ENCODE data around the gene MAP3K3. TPM values are rescaled to one million over a fixed set of nuclear protein-coding genes. Genes with fewer than 3 reads are reported as not detected.

Gene MAP3K3
- total and polyA plus RNA-seq, 2 experiments from 2014 or later = 6.1 to 24.6 TPM

DNA sequence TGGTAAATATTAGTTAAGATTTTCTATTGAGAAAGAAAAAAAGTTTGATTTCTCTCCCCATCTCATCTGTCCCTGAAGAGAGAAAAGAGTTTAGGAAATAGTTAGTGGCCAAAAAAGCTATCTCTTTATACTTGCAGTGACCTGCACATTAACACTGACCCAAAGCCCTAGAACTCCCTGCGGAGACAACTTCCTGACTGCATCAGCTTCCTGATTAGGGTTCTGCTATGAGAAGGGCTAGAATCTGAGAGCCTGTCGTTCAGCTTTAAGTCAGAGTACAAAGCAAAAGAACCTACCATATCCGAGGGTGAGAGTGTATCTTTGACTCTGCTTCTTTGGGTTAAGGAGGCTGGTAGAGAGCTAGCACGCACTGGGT is 53.0 kb downstream of the MAP3K3 start:
- H3K9me3 Mint-ChIP-seq = no peaks in the 10 kb centered on the region
- H3K27me3 Mint-ChIP-seq (ENCODE audit: insufficient read depth, low read depth, poor library complexity) = no peaks in the 10 kb centered on the region
- Histone ChIP-seq H3K36me3 (ENCODE audit: insufficient read depth) (no peaks in the 10 kb centered on the region), H3K27me3 (ENCODE audit: insufficient read depth) (no peaks in the 10 kb centered on the region), H3K27ac (ENCODE audit: low read depth) (peak overlapping the region; percentile 84), H4K20me1 (replicated peaks; ENCODE audit: insufficient read depth) (peaks cover 3% of the 10 kb centered on the region; the same call in 1 of the 2 replicates), H3K4me1 (ENCODE audit: insufficient read depth) (peaks cover 34% of the 10 kb centered on the region), H2AFZ (no peak overlapping the region), H3K9me2 (ENCODE audit: insufficient read depth) (no peaks in the 10 kb centered on the region), H3K4me2 (peak overlapping the region; percentile 58), H3K4me3 (no peak overlapping the region; the same call in 1 of the 2 replicates), H3K79me2 (replicated peaks; ENCODE audit: insufficient read depth) (no peaks in the 10 kb centered on the region), H3F3A (replicated peaks; ENCODE audit: low read depth) (no peaks in the 10 kb centered on the region)
- H3K4me3 Mint-ChIP-seq = 0 out of 3 replicates have a peak overlapping the region, but pooled peaks have one; percentile 20
- ATAC-seq (peak; percentile 43), DNase-seq (ENCODE audit: low spot score) (peak; percentile 68)
- TF ChIP-seq EZH2 (IDR thresholded peaks at IDR 0.05; ENCODE audit: low read depth, unreplicated experiment) (no peak), NANOG (IDR thresholded peaks at IDR 0.05; ENCODE audit: borderline replicate concordance) (no peak), EZH2phosphoT487 (IDR thresholded peaks at IDR 0.05; ENCODE audit: unreplicated experiment) (no peak), STAT1 (IDR thresholded peaks at IDR 0.05; ENCODE audit: unreplicated experiment) (no peak), POLR2AphosphoS5 (IDR thresholded peaks at IDR 0.05; ENCODE audit: low read depth) (no peak), CREB1 (CRISPR knock-in tag; IDR thresholded peaks at IDR 0.05; ENCODE audit: low read depth) (no peak), ZNF331 (CRISPR knock-in tag; IDR thresholded peaks at IDR 0.05; ENCODE audit: low read depth) (no peak), ZNF114 (CRISPR knock-in tag; IDR thresholded peaks at IDR 0.05) (no peak)
- TF ChIP-seq, protein P1, sequence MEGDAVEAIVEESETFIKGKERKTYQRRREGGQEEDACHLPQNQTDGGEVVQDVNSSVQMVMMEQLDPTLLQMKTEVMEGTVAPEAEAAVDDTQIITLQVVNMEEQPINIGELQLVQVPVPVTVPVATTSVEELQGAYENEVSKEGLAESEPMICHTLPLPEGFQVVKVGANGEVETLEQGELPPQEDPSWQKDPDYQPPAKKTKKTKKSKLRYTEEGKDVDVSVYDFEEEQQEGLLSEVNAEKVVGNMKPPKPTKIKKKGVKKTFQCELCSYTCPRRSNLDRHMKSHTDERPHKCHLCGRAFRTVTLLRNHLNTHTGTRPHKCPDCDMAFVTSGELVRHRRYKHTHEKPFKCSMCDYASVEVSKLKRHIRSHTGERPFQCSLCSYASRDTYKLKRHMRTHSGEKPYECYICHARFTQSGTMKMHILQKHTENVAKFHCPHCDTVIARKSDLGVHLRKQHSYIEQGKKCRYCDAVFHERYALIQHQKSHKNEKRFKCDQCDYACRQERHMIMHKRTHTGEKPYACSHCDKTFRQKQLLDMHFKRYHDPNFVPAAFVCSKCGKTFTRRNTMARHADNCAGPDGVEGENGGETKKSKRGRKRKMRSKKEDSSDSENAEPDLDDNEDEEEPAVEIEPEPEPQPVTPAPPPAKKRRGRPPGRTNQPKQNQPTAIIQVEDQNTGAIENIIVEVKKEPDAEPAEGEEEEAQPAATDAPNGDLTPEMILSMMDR (conservative IDR thresholded peaks at IDR 0.05; ENCODE audit: low read depth in 2 of 2) = no peak
- TF ChIP-seq, protein P2, sequence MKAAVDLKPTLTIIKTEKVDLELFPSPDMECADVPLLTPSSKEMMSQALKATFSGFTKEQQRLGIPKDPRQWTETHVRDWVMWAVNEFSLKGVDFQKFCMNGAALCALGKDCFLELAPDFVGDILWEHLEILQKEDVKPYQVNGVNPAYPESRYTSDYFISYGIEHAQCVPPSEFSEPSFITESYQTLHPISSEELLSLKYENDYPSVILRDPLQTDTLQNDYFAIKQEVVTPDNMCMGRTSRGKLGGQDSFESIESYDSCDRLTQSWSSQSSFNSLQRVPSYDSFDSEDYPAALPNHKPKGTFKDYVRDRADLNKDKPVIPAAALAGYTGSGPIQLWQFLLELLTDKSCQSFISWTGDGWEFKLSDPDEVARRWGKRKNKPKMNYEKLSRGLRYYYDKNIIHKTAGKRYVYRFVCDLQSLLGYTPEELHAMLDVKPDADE (IDR thresholded peaks at IDR 0.05) = no peak
- TF ChIP-seq, protein P3, sequence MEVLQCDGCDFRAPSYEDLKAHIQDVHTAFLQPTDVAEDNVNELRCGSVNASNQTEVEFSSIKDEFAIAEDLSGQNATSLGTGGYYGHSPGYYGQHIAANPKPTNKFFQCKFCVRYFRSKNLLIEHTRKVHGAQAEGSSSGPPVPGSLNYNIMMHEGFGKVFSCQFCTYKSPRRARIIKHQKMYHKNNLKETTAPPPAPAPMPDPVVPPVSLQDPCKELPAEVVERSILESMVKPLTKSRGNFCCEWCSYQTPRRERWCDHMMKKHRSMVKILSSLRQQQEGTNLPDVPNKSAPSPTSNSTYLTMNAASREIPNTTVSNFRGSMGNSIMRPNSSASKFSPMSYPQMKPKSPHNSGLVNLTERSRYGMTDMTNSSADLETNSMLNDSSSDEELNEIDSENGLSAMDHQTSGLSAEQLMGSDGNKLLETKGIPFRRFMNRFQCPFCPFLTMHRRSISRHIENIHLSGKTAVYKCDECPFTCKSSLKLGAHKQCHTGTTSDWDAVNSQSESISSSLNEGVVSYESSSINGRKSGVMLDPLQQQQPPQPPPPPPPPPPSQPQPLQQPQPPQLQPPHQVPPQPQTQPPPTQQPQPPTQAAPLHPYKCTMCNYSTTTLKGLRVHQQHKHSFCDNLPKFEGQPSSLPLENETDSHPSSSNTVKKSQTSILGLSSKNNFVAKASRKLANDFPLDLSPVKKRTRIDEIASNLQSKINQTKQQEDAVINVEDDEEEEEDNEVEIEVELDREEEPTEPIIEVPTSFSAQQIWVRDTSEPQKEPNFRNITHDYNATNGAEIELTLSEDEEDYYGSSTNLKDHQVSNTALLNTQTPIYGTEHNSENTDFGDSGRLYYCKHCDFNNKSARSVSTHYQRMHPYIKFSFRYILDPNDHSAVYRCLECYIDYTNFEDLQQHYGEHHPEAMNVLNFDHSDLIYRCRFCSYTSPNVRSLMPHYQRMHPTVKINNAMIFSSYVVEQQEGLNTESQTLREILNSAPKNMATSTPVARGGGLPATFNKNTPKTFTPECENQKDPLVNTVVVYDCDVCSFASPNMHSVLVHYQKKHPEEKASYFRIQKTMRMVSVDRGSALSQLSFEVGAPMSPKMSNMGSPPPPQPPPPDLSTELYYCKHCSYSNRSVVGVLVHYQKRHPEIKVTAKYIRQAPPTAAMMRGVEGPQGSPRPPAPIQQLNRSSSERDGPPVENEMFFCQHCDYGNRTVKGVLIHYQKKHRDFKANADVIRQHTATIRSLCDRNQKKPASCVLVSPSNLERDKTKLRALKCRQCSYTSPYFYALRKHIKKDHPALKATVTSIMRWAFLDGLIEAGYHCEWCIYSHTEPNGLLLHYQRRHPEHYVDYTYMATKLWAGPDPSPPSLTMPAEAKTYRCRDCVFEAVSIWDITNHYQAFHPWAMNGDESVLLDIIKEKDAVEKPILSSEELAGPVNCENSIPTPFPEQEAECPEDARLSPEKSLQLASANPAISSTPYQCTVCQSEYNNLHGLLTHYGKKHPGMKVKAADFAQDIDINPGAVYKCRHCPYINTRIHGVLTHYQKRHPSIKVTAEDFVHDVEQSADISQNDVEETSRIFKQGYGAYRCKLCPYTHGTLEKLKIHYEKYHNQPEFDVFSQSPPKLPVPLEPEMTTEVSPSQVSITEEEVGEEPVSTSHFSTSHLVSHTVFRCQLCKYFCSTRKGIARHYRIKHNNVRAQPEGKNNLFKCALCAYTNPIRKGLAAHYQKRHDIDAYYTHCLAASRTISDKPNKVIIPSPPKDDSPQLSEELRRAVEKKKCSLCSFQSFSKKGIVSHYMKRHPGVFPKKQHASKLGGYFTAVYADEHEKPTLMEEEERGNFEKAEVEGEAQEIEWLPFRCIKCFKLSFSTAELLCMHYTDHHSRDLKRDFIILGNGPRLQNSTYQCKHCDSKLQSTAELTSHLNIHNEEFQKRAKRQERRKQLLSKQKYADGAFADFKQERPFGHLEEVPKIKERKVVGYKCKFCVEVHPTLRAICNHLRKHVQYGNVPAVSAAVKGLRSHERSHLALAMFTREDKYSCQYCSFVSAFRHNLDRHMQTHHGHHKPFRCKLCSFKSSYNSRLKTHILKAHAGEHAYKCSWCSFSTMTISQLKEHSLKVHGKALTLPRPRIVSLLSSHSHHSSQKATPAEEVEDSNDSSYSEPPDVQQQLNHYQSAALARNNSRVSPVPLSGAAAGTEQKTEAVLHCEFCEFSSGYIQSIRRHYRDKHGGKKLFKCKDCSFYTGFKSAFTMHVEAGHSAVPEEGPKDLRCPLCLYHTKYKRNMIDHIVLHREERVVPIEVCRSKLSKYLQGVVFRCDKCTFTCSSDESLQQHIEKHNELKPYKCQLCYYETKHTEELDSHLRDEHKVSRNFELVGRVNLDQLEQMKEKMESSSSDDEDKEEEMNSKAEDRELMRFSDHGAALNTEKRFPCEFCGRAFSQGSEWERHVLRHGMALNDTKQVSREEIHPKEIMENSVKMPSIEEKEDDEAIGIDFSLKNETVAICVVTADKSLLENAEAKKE (CRISPR knock-in tag; IDR thresholded peaks at IDR 0.05) = no peak
- TF ChIP-seq, protein P4, sequence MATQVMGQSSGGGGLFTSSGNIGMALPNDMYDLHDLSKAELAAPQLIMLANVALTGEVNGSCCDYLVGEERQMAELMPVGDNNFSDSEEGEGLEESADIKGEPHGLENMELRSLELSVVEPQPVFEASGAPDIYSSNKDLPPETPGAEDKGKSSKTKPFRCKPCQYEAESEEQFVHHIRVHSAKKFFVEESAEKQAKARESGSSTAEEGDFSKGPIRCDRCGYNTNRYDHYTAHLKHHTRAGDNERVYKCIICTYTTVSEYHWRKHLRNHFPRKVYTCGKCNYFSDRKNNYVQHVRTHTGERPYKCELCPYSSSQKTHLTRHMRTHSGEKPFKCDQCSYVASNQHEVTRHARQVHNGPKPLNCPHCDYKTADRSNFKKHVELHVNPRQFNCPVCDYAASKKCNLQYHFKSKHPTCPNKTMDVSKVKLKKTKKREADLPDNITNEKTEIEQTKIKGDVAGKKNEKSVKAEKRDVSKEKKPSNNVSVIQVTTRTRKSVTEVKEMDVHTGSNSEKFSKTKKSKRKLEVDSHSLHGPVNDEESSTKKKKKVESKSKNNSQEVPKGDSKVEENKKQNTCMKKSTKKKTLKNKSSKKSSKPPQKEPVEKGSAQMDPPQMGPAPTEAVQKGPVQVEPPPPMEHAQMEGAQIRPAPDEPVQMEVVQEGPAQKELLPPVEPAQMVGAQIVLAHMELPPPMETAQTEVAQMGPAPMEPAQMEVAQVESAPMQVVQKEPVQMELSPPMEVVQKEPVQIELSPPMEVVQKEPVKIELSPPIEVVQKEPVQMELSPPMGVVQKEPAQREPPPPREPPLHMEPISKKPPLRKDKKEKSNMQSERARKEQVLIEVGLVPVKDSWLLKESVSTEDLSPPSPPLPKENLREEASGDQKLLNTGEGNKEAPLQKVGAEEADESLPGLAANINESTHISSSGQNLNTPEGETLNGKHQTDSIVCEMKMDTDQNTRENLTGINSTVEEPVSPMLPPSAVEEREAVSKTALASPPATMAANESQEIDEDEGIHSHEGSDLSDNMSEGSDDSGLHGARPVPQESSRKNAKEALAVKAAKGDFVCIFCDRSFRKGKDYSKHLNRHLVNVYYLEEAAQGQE (IDR thresholded peaks at IDR 0.05; ENCODE audit: unreplicated experiment) = no peak
- peaks cover 35% of the 10 kb centered on the region for H3K4me1 Mint-ChIP-seq
- peak overlapping the region; percentile 45; the same call in 1 of the 2 replicates for H3K27ac Mint-ChIP-seq
- H3K36me3 Mint-ChIP-seq (ENCODE audit: low read depth) = no peaks in the 10 kb centered on the region; the same call in 2 of the 3 replicates
